Activated T-helper 17 cell treated with anti-CD3 and anti-CD28 coated beads, Interleukin-2, amount 50 U/mL, for 72 hours (primary cell): ENCODE data around the gene MAN1A2. TPM values are rescaled to one million over a fixed set of nuclear protein-coding genes. Genes with fewer than 3 reads are reported as not detected.

ENCODE experiments used
- ATAC-seq: fragments of 150-1000 bp; cut with Tn5 transposase; replicated peaks from 2 replicates; pipeline ENCODE4 v1.10.0; 2021; ENCODE audit warnings: mild to moderate bottlenecking, moderate library complexity
- H3K27ac Mint-ChIP-seq: one replicate; pipeline ENCODE4 v1.8.0; 2022; ENCODE audit warnings: mixed read lengths
- H3K27me3 Mint-ChIP-seq: one replicate; pipeline ENCODE4 v1.8.0; 2022; ENCODE audit warnings: mixed read lengths
- H3K36me3 Mint-ChIP-seq: one replicate; pipeline ENCODE4 v1.8.0; 2022; ENCODE audit warnings: low read depth, mild to moderate bottlenecking, mixed read lengths
- H3K4me1 Mint-ChIP-seq: one replicate; pipeline ENCODE4 v1.8.0; 2022; ENCODE audit warnings: mixed read lengths
- H3K4me3 Mint-ChIP-seq: one replicate; pipeline ENCODE4 v1.8.0; 2022; ENCODE audit warnings: mild to moderate bottlenecking, mixed read lengths
- H3K9me3 Mint-ChIP-seq: one replicate; pipeline ENCODE4 v1.8.0; 2022; ENCODE audit warnings: mixed read lengths
- total RNA-seq, 2 donors: library from RNA; stranded (reverse); gene quantifications; one replicate each; pipeline ENCODE4 v1.2.3, GENCODE V29; 2022

The MAN1A2 gene
- total RNA-seq, 2 donors from 2014 or later: 26.1 to 26.5 TPM

GRCh38 chr1:117527566-117528102 is 160.4 kb downstream of the MAN1A2 start:
- no peaks in the 10 kb centered on the region for H3K9me3 Mint-ChIP-seq
- H3K27me3 Mint-ChIP-seq: no peaks in the 10 kb centered on the region
- H3K36me3 Mint-ChIP-seq: peaks cover 20% of the 10 kb centered on the region
- peak; percentile 36 for ATAC-seq
- no peak overlapping the region for H3K27ac Mint-ChIP-seq
- peaks cover 4% of the 10 kb centered on the region for H3K4me1 Mint-ChIP-seq
- no peak overlapping the region for H3K4me3 Mint-ChIP-seq

GRCh38 chr1:117529683-117530082 is 162.4 kb downstream of the MAN1A2 start:
- Mint-ChIP-seq H3K4me3 (no peak overlapping the region), H3K36me3 (peaks cover 7% of the 10 kb centered on the region), H3K27ac (no peak overlapping the region), H3K9me3 (no peaks in the 10 kb centered on the region), H3K27me3 (no peaks in the 10 kb centered on the region), H3K4me1 (peaks cover 7% of the 10 kb centered on the region)
- ATAC-seq: no peak

- no peaks in the 10 kb centered on the region for H3K9me3 Mint-ChIP-seq
- no peaks in the 10 kb centered on the region for H3K27me3 Mint-ChIP-seq
- peak overlapping the region; percentile 88 for H3K27ac Mint-ChIP-seq
- H3K4me3 Mint-ChIP-seq: peak overlapping the region; percentile 11
- peaks cover 12% of the 10 kb centered on the region for H3K4me1 Mint-ChIP-seq
- ATAC-seq: peak; percentile 71
- H3K36me3 Mint-ChIP-seq: peaks cover 7% of the 10 kb centered on the region
Measured at GRCh38 chr1:117531222-117531621, 164.0 kb downstream of the MAN1A2 start.

GRCh38 chr1:117534995-117535467 is 167.8 kb downstream of the MAN1A2 start:
- peak overlapping the region; percentile 33 for H3K27ac Mint-ChIP-seq
- no peaks in the 10 kb centered on the region for H3K9me3 Mint-ChIP-seq
- H3K4me3 Mint-ChIP-seq: no peak overlapping the region
- peak; percentile 83 for ATAC-seq
- no peaks in the 10 kb centered on the region for H3K27me3 Mint-ChIP-seq
- H3K4me1 Mint-ChIP-seq: peaks cover 12% of the 10 kb centered on the region
- H3K36me3 Mint-ChIP-seq: peaks cover 7% of the 10 kb centered on the region

GRCh38 chr1:117535821-117536220 is 168.6 kb downstream of the MAN1A2 start:
- Mint-ChIP-seq H3K36me3 (peaks cover 7% of the 10 kb centered on the region), H3K9me3 (no peaks in the 10 kb centered on the region), H3K27me3 (no peaks in the 10 kb centered on the region), H3K4me1 (peaks cover 12% of the 10 kb centered on the region), H3K4me3 (no peak overlapping the region), H3K27ac (no peak overlapping the region)
- ATAC-seq: peak; percentile 38

GRCh38 chr1:117537291-117537920 is 170.2 kb downstream of the MAN1A2 start:
- Mint-ChIP-seq H3K9me3 (no peaks in the 10 kb centered on the region), H3K4me1 (peaks cover 7% of the 10 kb centered on the region), H3K27me3 (no peaks in the 10 kb centered on the region), H3K4me3 (no peak overlapping the region), H3K36me3 (no peaks in the 10 kb centered on the region), H3K27ac (no peak overlapping the region)
- no peak for ATAC-seq

- ATAC-seq: peak; percentile 63
- Mint-ChIP-seq H3K27ac (no peak overlapping the region), H3K27me3 (no peaks in the 10 kb centered on the region)
Measured at GRCh38 chr1:117540532-117540931, 173.3 kb downstream of the MAN1A2 start.

GRCh38 chr1:117541003-117541402 is 173.8 kb downstream of the MAN1A2 start:
- no peak overlapping the region for H3K4me3 Mint-ChIP-seq
- H3K9me3 Mint-ChIP-seq: no peaks in the 10 kb centered on the region
- H3K27me3 Mint-ChIP-seq: no peaks in the 10 kb centered on the region
- no peak for ATAC-seq
- no peaks in the 10 kb centered on the region for H3K36me3 Mint-ChIP-seq
- H3K4me1 Mint-ChIP-seq: no peaks in the 10 kb centered on the region
- H3K27ac Mint-ChIP-seq: no peak overlapping the region

More at GRCh38 chr1:117540532-117540931, 173.3 kb downstream of the MAN1A2 start:
- no peaks in the 10 kb centered on the region for H3K9me3 Mint-ChIP-seq
- H3K36me3 Mint-ChIP-seq: no peaks in the 10 kb centered on the region
- no peak overlapping the region for H3K4me3 Mint-ChIP-seq
- no peaks in the 10 kb centered on the region for H3K4me1 Mint-ChIP-seq

GRCh38 chr1:117541585-117541984 is 174.3 kb downstream of the MAN1A2 start:
- ATAC-seq: no peak
- Mint-ChIP-seq H3K27ac (no peak overlapping the region), H3K4me1 (no peaks in the 10 kb centered on the region), H3K27me3 (no peaks in the 10 kb centered on the region), H3K4me3 (no peak overlapping the region), H3K36me3 (no peaks in the 10 kb centered on the region), H3K9me3 (no peaks in the 10 kb centered on the region)

GRCh38 chr1:117544509-117545109 is 177.4 kb downstream of the MAN1A2 start:
- H3K9me3 Mint-ChIP-seq: no peaks in the 10 kb centered on the region
- H3K27me3 Mint-ChIP-seq: no peaks in the 10 kb centered on the region

GRCh38 chr1:117546467-117546866 is 179.2 kb downstream of the MAN1A2 start:
- no peaks in the 10 kb centered on the region for H3K4me1 Mint-ChIP-seq
- H3K27ac Mint-ChIP-seq: no peak overlapping the region
- no peaks in the 10 kb centered on the region for H3K36me3 Mint-ChIP-seq
- H3K9me3 Mint-ChIP-seq: no peaks in the 10 kb centered on the region
- no peak for ATAC-seq
- no peak overlapping the region for H3K4me3 Mint-ChIP-seq
- H3K27me3 Mint-ChIP-seq: no peaks in the 10 kb centered on the region

More at GRCh38 chr1:117544509-117545109, 177.4 kb downstream of the MAN1A2 start:
- Mint-ChIP-seq H3K4me1 (no peaks in the 10 kb centered on the region), H3K36me3 (no peaks in the 10 kb centered on the region), H3K4me3 (no peak overlapping the region), H3K27ac (no peak overlapping the region)
- no peak for ATAC-seq

GRCh38 chr1:117553471-117553870 is 186.2 kb downstream of the MAN1A2 start:
- H3K36me3 Mint-ChIP-seq: no peaks in the 10 kb centered on the region
- H3K27me3 Mint-ChIP-seq: no peaks in the 10 kb centered on the region
- H3K4me1 Mint-ChIP-seq: no peaks in the 10 kb centered on the region
- no peak for ATAC-seq
- no peak overlapping the region for H3K4me3 Mint-ChIP-seq
- H3K9me3 Mint-ChIP-seq: no peaks in the 10 kb centered on the region
- H3K27ac Mint-ChIP-seq: no peak overlapping the region

GRCh38 chr1:117555806-117556205 is 188.6 kb downstream of the MAN1A2 start:
- ATAC-seq: no peak
- Mint-ChIP-seq H3K9me3 (peaks cover 4% of the 10 kb centered on the region), H3K27ac (no peak overlapping the region), H3K4me1 (no peaks in the 10 kb centered on the region), H3K36me3 (no peaks in the 10 kb centered on the region), H3K4me3 (no peak overlapping the region), H3K27me3 (no peaks in the 10 kb centered on the region)

GRCh38 chr1:117556341-117556740 is 189.1 kb downstream of the MAN1A2 start:
- H3K9me3 Mint-ChIP-seq: peaks cover 4% of the 10 kb centered on the region
- ATAC-seq: no peak
- no peaks in the 10 kb centered on the region for H3K27me3 Mint-ChIP-seq
- H3K27ac Mint-ChIP-seq: no peak overlapping the region
- no peak overlapping the region for H3K4me3 Mint-ChIP-seq
- H3K4me1 Mint-ChIP-seq: no peaks in the 10 kb centered on the region
- H3K36me3 Mint-ChIP-seq: no peaks in the 10 kb centered on the region

- H3K27me3 Mint-ChIP-seq: no peaks in the 10 kb centered on the region
- H3K4me1 Mint-ChIP-seq: no peaks in the 10 kb centered on the region
- H3K9me3 Mint-ChIP-seq: peaks cover 4% of the 10 kb centered on the region
- no peaks in the 10 kb centered on the region for H3K36me3 Mint-ChIP-seq
- ATAC-seq: no peak
- no peak overlapping the region for H3K4me3 Mint-ChIP-seq
- H3K27ac Mint-ChIP-seq: no peak overlapping the region
Measured at GRCh38 chr1:117556976-117557375, 189.7 kb downstream of the MAN1A2 start.
